HEK293T (cell line): ENCODE data around the gene STYXL1.
"Not testable (repeated sequence)": the region's sequence is repeated elsewhere in the genome, so short reads cannot be mapped to it uniquely, and the experiment has no call there.

Experiments
- CTCF ChIA-PET: fragments of 350-600 bp; formaldehyde crosslinking; extraction: SDS; loops from one replicate; lab custom pipeline; 2021; ENCODE audit warnings: antibody characterized with exemption, inconsistent platforms; lab: Yijun Ruan, JAX
- POLR2A ChIA-PET: fragments of 350-600 bp; formaldehyde crosslinking; extraction: SDS; loops from one replicate; lab custom pipeline; 2020; ENCODE audit warnings: antibody characterized with exemption, inconsistent platforms; lab: Yijun Ruan, JAX
- DNase-seq: peaks from one replicate; pipeline ENCODE4 v3.0.0; 2012; ENCODE audit warnings: mixed read lengths; ENCODE audit errors: extremely low spot score
- ARNT ChIP-seq: fragments of 450-650 bp; IDR thresholded peaks from 2 replicates; pipeline ENCODE4 v1.6.1; 2017; ENCODE audit warnings: mild to moderate bottlenecking
- BHLHE40 ChIP-seq: fragments of 450-650 bp; IDR thresholded peaks from 2 replicates; pipeline ENCODE4 v1.6.1; 2016; ENCODE audit warnings: mild to moderate bottlenecking, moderate library complexity, borderline replicate concordance
- CTBP1 ChIP-seq: fragments of 450-650 bp; IDR thresholded peaks from 2 replicates; pipeline ENCODE4 v1.6.1; 2016; ENCODE audit warnings: borderline replicate concordance
- ELF4 ChIP-seq: fragments of 450-650 bp; IDR thresholded peaks from 2 replicates; pipeline ENCODE4 v1.6.1; 2017; ENCODE audit warnings: antibody characterized with exemption
- FOXA1 ChIP-seq: fragments of 450-650 bp; IDR thresholded peaks from 2 replicates; pipeline ENCODE4 v1.6.1; 2016; ENCODE audit warnings: mild to moderate bottlenecking
- FOXK2 ChIP-seq: fragments of 450-650 bp; IDR thresholded peaks from 2 replicates; pipeline ENCODE4 v1.6.1; 2016; ENCODE audit warnings: mild to moderate bottlenecking
- FOXM1 ChIP-seq: fragments of 450-650 bp; IDR thresholded peaks from 2 replicates; pipeline ENCODE4 v1.6.1; 2017; ENCODE audit warnings: mild to moderate bottlenecking, borderline replicate concordance
- HDGF ChIP-seq: fragments of 450-650 bp; IDR thresholded peaks from 2 replicates; pipeline ENCODE4 v1.6.1; 2017; ENCODE audit warnings: antibody characterized with exemption, borderline replicate concordance
- L3MBTL2 ChIP-seq: fragments of 450-650 bp; conservative IDR thresholded peaks from 2 replicates; pipeline ENCODE4 v1.6.1; 2016; ENCODE audit warnings: mild to moderate bottlenecking
- LEF1 ChIP-seq: fragments of 450-650 bp; IDR thresholded peaks from 2 replicates; pipeline ENCODE4 v1.6.1; 2017; ENCODE audit warnings: mild to moderate bottlenecking, borderline replicate concordance
- NFRKB ChIP-seq: fragments of 450-650 bp; IDR thresholded peaks from 2 replicates; pipeline ENCODE4 v1.6.1; 2016; ENCODE audit warnings: mild to moderate bottlenecking, moderate library complexity
- PKNOX1 ChIP-seq: fragments of 450-650 bp; IDR thresholded peaks from 2 replicates; pipeline ENCODE4 v1.6.1; 2016
- SP1 ChIP-seq: fragments of 450-650 bp; IDR thresholded peaks from 2 replicates; pipeline ENCODE4 v1.6.1; 2017
- SUZ12 ChIP-seq: fragments of 450-650 bp; IDR thresholded peaks from 2 replicates; pipeline ENCODE4 v1.6.1; 2016; ENCODE audit warnings: mild to moderate bottlenecking
- TARDBP ChIP-seq: fragments of 450-650 bp; IDR thresholded peaks from 2 replicates; pipeline ENCODE4 v1.6.1; 2016
- ZNF384 ChIP-seq: fragments of 450-650 bp; IDR thresholded peaks from 2 replicates; pipeline ENCODE4 v1.6.1; 2016

Gene STYXL1

GRCh38 chr7:76086070-76086469 lies 38.3 kb upstream of the STYXL1 start:
- CTCF ChIA-PET, result no interaction called here
- TF ChIP-seq NFRKB, result no peak
- no peak for TF ChIP-seq BHLHE40
- no peak for TF ChIP-seq CTBP1
- TF ChIP-seq TARDBP, result no peak
- no peak for TF ChIP-seq FOXM1
- no peak for TF ChIP-seq SP1
- TF ChIP-seq FOXK2, result no peak
- POLR2A ChIA-PET, result no interaction called here
- no peak for DNase-seq

GRCh38 chr7:76084115-76084514 lies 36.3 kb upstream of the STYXL1 start:
- POLR2A ChIA-PET, CTCF ChIA-PET, DNase-seq: not testable (repeated sequence)

DNA sequence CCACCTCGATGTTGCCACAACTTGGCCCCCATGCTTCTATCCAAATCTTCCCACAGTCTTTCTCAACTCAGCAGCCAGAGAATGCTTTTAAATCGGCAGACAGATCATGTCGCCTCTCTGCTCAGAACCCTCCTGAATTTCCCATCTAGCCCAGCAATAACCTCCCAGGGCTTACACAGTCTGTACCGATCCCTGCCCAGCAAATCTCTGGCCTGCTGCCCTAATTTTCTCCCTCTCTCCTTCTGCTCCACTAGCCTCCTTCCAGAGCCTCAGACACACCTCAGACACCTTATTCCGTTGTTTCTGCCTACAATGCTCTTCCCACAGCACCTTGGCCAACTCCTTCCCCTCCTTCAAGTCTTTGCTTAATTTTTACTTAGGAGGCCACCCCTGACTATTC lies 32.4 kb upstream of the STYXL1 start:
- DNase-seq, result no peak
- ChIA-PET POLR2A (no interaction called here), CTCF (no interaction called here)
- no peak for TF ChIP-seq SUZ12
- no peak for TF ChIP-seq PKNOX1
- TF ChIP-seq CTBP1, result no peak
- no peak for TF ChIP-seq SP1
- TF ChIP-seq TARDBP, result no peak
- TF ChIP-seq FOXK2, result no peak

- no peak for DNase-seq
- ChIA-PET POLR2A (no interaction called here), CTCF (no interaction called here)
- TF ChIP-seq HDGF, result no peak
- TF ChIP-seq ELF4, result no peak
- TF ChIP-seq ZNF384, result no peak
- TF ChIP-seq CTBP1, result no peak
- TF ChIP-seq FOXA1, result no peak
- TF ChIP-seq FOXM1, result no peak
- TF ChIP-seq SP1, result no peak
- no peak for TF ChIP-seq BHLHE40
- TF ChIP-seq FOXK2, result no peak
- no peak for TF ChIP-seq SUZ12
- TF ChIP-seq PKNOX1, result no peak
- TF ChIP-seq LEF1, result no peak
- TF ChIP-seq ARNT, result no peak
- TF ChIP-seq NFRKB, result no peak
- no peak for TF ChIP-seq L3MBTL2
- TF ChIP-seq TARDBP, result no peak
Observed at GRCh38 chr7:76077435-76077834, 29.6 kb upstream of the STYXL1 start.

GRCh38 chr7:76076995-76077394 lies 29.2 kb upstream of the STYXL1 start:
- POLR2A ChIA-PET, result no interaction called here
- no peak for DNase-seq
- TF ChIP-seq PKNOX1, result no peak
- no peak for TF ChIP-seq ELF4
- TF ChIP-seq ZNF384, result no peak
- no peak for TF ChIP-seq LEF1
- TF ChIP-seq L3MBTL2, result no peak
- TF ChIP-seq FOXM1, result no peak
- no peak for TF ChIP-seq ARNT
- no peak for TF ChIP-seq CTBP1
- CTCF ChIA-PET, result no interaction called here

DNA sequence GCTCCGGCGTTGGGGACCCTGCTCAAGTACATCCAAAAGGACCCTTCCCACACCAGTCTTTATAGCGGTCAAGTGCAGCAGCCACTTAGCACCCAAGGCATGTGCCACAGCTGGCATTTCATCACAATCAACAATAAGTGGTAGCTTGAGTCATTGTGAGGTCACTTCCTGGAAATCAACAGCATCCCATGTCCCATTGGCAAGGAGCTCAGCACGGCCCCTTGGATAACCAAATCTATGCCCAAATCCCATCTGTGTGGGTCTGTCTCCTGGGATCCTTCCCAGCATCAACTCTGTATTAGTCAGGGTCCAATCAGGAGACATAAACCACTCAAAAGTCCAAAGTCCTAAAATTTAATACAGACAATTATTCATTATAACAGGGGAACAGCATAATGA lies 27.2 kb upstream of the STYXL1 start:
- no peak for DNase-seq
- no peak for TF ChIP-seq FOXA1
- no peak for TF ChIP-seq ELF4
- TF ChIP-seq FOXK2, result no peak
- TF ChIP-seq BHLHE40, result no peak
- TF ChIP-seq ARNT, result no peak
- ChIA-PET CTCF (no interaction called here), POLR2A (no interaction called here)

DNA sequence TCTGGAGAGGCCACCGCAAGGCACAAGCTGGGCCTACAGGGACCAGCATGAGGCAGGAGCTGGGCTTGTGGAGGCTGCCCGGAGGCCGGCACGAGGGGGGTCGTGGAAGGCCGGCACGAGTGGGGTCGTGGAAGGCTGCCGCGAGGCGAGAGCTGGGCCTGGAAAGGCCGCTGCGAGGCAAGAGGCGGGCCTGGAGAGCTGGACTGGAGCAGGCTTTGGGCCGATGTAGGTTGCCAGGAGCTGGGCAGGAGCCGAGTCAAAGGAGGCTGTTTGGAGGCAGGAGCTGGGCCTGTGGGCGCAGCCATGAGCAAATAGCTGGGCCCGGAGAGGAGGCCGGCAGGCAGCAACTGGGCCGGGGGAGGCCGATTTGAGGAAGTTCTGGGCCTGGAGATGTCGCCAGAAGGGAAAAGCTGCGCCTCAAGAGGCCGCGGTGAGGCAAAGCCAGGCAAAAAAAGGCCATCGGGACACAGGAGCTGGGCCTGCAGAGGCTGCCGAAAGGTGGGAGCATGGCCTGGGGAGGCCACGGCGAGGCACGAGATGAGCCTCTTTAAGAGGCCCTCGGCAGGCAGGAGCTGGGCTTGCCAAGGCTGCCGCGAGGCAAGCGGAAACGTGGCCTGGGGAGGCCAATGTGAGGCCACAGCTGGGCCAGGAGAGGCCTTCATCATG lies 26.6 kb upstream of the STYXL1 start:
- CTCF ChIA-PET, result no interaction called here

More for the DNA sequence above, 26.6 kb upstream of the STYXL1 start:
- POLR2A ChIA-PET, result no interaction called here
- TF ChIP-seq FOXK2 (no peak), CTBP1 (no peak), ZNF384 (no peak)
- DNase-seq, result no peak
